ENCODE measurements around the gene DNAH8. TPM values are rescaled to one million over a fixed set of nuclear protein-coding genes. Genes with fewer than 3 reads are reported as not detected.

Gene DNAH8
- total RNA-seq, 1 donor from 2014 or later = 0.24 TPM

DNA sequence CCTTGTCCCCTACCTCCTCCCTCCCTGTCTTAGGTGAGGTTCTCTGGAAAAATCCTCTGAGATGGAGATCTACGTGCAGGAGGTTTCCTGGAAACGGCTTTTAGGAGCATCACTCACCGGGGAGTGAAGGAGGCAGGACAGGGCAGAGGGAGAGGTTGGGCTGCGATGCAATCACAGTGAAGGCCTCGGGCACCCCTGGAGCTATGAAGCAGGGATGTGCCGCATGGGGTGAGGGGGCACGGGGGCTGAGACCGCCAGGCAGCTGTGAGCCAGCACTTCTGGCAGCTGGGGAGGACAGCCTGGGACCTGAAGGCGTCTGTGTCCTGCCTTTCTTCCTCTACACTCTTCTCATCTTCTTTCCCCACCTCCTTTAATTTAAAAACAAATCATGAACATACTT lies 320.6 kb downstream of the DNAH8 start:
- no peak for DNase-seq (ENCODE audit: extremely low spot score, unreplicated experiment)
- Mint-ChIP-seq H3K4me3 (ENCODE audit: unreplicated experiment) (no peak overlapping the region), H3K27ac (ENCODE audit: unreplicated experiment) (no peak overlapping the region), H3K36me3 (ENCODE audit: unreplicated experiment) (no peaks in the 10 kb centered on the region), H3K4me1 (ENCODE audit: unreplicated experiment) (no peaks in the 10 kb centered on the region), H3K9me3 (ENCODE audit: unreplicated experiment) (no peaks in the 10 kb centered on the region), H3K27me3 (ENCODE audit: unreplicated experiment) (peaks cover 60% of the 10 kb centered on the region)
- TF ChIP-seq, protein P1, sequence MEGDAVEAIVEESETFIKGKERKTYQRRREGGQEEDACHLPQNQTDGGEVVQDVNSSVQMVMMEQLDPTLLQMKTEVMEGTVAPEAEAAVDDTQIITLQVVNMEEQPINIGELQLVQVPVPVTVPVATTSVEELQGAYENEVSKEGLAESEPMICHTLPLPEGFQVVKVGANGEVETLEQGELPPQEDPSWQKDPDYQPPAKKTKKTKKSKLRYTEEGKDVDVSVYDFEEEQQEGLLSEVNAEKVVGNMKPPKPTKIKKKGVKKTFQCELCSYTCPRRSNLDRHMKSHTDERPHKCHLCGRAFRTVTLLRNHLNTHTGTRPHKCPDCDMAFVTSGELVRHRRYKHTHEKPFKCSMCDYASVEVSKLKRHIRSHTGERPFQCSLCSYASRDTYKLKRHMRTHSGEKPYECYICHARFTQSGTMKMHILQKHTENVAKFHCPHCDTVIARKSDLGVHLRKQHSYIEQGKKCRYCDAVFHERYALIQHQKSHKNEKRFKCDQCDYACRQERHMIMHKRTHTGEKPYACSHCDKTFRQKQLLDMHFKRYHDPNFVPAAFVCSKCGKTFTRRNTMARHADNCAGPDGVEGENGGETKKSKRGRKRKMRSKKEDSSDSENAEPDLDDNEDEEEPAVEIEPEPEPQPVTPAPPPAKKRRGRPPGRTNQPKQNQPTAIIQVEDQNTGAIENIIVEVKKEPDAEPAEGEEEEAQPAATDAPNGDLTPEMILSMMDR (IDR thresholded peaks at IDR 0.05) = no peak

DNA sequence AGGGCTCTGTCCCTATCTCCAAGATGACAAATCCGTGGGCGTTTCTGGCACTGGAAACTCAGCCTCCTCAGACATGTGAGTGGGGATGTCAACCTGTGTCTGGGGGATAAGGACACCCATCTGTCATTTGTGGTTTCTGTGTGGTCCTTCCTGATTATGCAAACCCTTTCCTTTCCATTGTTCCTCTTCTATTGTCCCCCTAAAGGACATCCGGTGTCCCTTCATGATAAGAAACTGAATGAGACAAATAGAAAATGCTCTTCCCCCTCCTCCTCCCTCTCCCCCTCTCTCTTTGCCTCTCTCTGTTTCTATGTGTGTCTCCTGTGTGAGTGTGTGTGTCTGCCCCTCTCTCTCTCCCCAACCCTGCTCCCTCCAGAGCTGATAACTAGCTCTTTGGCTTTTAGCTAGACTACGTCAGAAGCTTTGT lies 322.0 kb downstream of the DNAH8 start:
- peaks cover 60% of the 10 kb centered on the region for H3K27me3 Mint-ChIP-seq (ENCODE audit: unreplicated experiment)
- no peaks in the 10 kb centered on the region for H3K4me1 Mint-ChIP-seq (ENCODE audit: unreplicated experiment)
- TF ChIP-seq, protein P1 (IDR thresholded peaks at IDR 0.05) = no peak

DNA sequence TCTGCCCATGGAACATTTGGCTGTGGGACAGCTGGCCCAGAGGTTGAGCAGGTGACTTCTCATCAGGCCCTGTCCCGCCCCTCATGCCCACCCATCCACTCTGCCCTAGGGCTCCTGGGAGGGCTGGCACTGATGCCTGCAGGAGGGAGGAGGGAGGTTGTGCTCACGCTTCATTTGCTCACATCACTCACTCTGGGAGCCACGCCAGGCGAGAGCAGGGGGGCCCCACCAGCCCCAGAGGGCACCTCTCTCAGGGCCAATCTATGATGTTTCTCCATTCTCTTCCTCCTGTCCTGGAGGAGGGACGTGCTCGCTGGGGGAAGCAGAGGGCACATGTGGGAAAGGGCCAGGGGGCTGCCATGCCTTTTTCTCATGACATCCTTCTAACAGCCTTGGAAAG lies 322.6 kb downstream of the DNAH8 start:
- TF ChIP-seq, protein P1 (IDR thresholded peaks at IDR 0.05) = no peak
- H3K36me3 Mint-ChIP-seq (ENCODE audit: unreplicated experiment) = no peaks in the 10 kb centered on the region
- no peak overlapping the region for H3K4me3 Mint-ChIP-seq (ENCODE audit: unreplicated experiment)
- no peak for DNase-seq (ENCODE audit: extremely low spot score, unreplicated experiment)
- H3K27ac Mint-ChIP-seq (ENCODE audit: unreplicated experiment) = no peak overlapping the region
- H3K9me3 Mint-ChIP-seq (ENCODE audit: unreplicated experiment) = no peaks in the 10 kb centered on the region
- no peaks in the 10 kb centered on the region for H3K4me1 Mint-ChIP-seq (ENCODE audit: unreplicated experiment)
- peaks cover 54% of the 10 kb centered on the region for H3K27me3 Mint-ChIP-seq (ENCODE audit: unreplicated experiment)

More for the DNA sequence above, 322.0 kb downstream of the DNAH8 start:
- Mint-ChIP-seq H3K9me3 (ENCODE audit: unreplicated experiment) (no peaks in the 10 kb centered on the region), H3K36me3 (ENCODE audit: unreplicated experiment) (no peaks in the 10 kb centered on the region), H3K4me3 (ENCODE audit: unreplicated experiment) (no peak overlapping the region), H3K27ac (ENCODE audit: unreplicated experiment) (no peak overlapping the region)
- no peak for DNase-seq (ENCODE audit: extremely low spot score, unreplicated experiment)

DNA sequence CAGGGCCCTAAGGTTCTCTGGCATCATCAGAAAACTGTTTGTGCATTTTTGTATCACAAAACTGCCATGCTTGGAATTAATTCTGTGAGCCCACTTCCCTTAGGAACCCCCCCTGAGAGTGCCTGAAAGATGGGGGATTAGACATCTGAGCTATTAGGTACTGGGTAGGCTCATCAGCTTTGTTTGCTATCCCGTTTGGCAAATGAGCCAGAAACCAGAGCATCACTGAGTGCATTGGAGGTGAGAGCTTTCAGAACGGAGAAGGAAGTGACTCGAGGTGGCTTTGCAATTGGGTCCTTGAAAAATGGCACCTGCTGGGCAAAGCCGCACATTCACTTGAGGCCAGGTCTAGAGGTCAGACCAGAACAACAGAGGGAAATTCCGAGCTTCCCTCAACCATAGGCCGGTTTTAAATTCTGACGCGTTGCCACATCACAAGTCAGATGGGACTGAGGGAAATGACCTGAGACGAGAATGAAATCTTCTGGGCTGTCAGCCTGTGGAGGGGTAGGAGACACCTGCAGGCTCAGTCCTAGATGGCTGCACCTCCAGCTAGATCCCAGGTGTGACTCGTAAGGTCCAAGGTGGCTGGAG lies 325.1 kb downstream of the DNAH8 start:
- peaks cover 39% of the 10 kb centered on the region for H3K27me3 Mint-ChIP-seq (ENCODE audit: unreplicated experiment)

DNA sequence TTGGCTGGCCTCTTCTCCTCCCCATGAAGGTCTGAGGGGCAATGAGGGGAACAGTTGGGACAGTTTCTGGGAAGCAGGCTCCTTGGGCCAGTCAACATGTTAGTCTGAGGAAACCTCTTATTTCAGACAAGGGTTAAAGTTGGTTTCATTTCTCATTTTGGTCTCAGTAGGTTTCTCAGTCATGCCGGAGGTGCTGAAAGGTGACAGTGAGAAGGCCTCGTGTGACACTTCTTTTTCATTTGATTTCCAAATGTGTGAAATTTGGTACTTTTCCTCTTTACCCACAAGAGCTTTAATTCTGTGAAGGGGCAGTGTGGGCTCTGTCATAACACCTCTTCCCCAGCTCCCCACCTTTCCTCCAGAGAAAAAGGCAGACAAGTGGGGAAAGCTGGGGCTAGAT lies 326.0 kb downstream of the DNAH8 start:
- TF ChIP-seq, protein P1 (IDR thresholded peaks at IDR 0.05) = no peak
- no peak for DNase-seq (ENCODE audit: extremely low spot score, unreplicated experiment)
- Mint-ChIP-seq H3K4me1 (ENCODE audit: unreplicated experiment) (no peaks in the 10 kb centered on the region), H3K27ac (ENCODE audit: unreplicated experiment) (no peak overlapping the region), H3K36me3 (ENCODE audit: unreplicated experiment) (no peaks in the 10 kb centered on the region), H3K4me3 (ENCODE audit: unreplicated experiment) (no peak overlapping the region), H3K9me3 (ENCODE audit: unreplicated experiment) (no peaks in the 10 kb centered on the region), H3K27me3 (ENCODE audit: unreplicated experiment) (peaks cover 31% of the 10 kb centered on the region)

More for the DNA sequence above, 325.1 kb downstream of the DNAH8 start:
- Mint-ChIP-seq H3K36me3 (ENCODE audit: unreplicated experiment) (no peaks in the 10 kb centered on the region), H3K4me3 (ENCODE audit: unreplicated experiment) (no peak overlapping the region), H3K9me3 (ENCODE audit: unreplicated experiment) (no peaks in the 10 kb centered on the region), H3K4me1 (ENCODE audit: unreplicated experiment) (no peaks in the 10 kb centered on the region), H3K27ac (ENCODE audit: unreplicated experiment) (no peak overlapping the region)
- TF ChIP-seq, protein P1 (IDR thresholded peaks at IDR 0.05) = no peak
- no peak for DNase-seq (ENCODE audit: extremely low spot score, unreplicated experiment)
